RWPE2 (cell line): ENCODE results near the gene DNMT1.

ENCODE experiments used
- ATAC-seq: fragments of 200-7000 bp; cut with Tn5 transposase; 3 replicates; pipeline ENCODE4 v1.9.1; 2021; ENCODE audit warnings: low read depth
- DNase-seq: peaks from one replicate; pipeline ENCODE4 v3.0.0-alpha.2; 2020; ENCODE audit warnings: low spot score
- H3K27ac ChIP-seq: fragments of 450-650 bp; 2 replicates; pipeline ENCODE4 v1.5.1; 2017; ENCODE audit warnings: mild to moderate bottlenecking; ENCODE audit not compliant: poor library complexity, severe bottlenecking
- H3K27me3 ChIP-seq: fragments of 250-450 bp; sonication (Bioruptor Pico); 2 replicates; pipeline ENCODE4 v1.5.1; 2021; ENCODE audit warnings: mild to moderate bottlenecking, moderate library complexity; ENCODE audit not compliant: insufficient read depth, poor library complexity, severe bottlenecking
- H3K36me3 ChIP-seq: fragments of 250-450 bp; sonication (Bioruptor Pico); 2 replicates; pipeline ENCODE4 v1.5.1; 2020; ENCODE audit warnings: low read depth, mild to moderate bottlenecking, moderate library complexity
- H3K4me1 ChIP-seq: fragments of 250-450 bp; sonication (Bioruptor Pico); 2 replicates; pipeline ENCODE4 v1.5.1; 2021; ENCODE audit warnings: mild to moderate bottlenecking, moderate library complexity; ENCODE audit not compliant: insufficient read depth, poor library complexity, severe bottlenecking
- H3K4me3 ChIP-seq: fragments of 250-450 bp; sonication (Bioruptor Pico); 2 replicates; pipeline ENCODE4 v1.5.1; 2021; ENCODE audit warnings: mild to moderate bottlenecking, moderate library complexity; ENCODE audit not compliant: severe bottlenecking
- H3K9me3 ChIP-seq: fragments of 250-450 bp; sonication (Bioruptor Pico); 2 replicates; pipeline ENCODE4 v1.5.1; 2021; ENCODE audit warnings: mild to moderate bottlenecking, moderate library complexity; ENCODE audit not compliant: severe bottlenecking
- TF ChIP-seq, protein P1 (sequence below): fragments of 450-650 bp; IDR thresholded peaks from one replicate; pipeline ENCODE4 v1.5.1; 2017; ENCODE audit warnings: mild to moderate bottlenecking, moderate library complexity; ENCODE audit not compliant: poor library complexity, severe bottlenecking

The DNMT1 gene

DNA sequence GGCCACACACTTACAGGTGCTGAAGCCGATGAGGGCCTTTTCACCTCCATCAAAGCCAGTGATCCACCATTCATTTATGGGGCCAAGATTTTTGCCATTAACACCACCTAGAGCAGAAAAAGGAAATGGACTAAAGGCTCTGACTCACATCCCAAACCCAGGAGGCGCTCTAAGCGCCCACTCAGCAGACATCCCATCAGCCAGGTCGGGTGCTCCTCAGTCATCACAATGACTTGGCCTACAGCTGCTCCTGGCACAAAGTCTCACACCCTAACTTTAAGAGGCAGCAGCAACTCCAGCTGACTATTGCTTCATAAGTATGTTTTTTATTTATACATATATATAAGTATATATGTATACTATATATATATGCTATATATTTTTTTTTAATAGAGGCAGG, 38.9 kb downstream of the DNMT1 start:
- DNase-seq (no peak), ATAC-seq (no peak)
- H3K36me3 ChIP-seq: peaks cover 99% of the 10 kb centered on the region
- H3K27me3 ChIP-seq: no peaks in the 10 kb centered on the region
- TF ChIP-seq, protein P1, sequence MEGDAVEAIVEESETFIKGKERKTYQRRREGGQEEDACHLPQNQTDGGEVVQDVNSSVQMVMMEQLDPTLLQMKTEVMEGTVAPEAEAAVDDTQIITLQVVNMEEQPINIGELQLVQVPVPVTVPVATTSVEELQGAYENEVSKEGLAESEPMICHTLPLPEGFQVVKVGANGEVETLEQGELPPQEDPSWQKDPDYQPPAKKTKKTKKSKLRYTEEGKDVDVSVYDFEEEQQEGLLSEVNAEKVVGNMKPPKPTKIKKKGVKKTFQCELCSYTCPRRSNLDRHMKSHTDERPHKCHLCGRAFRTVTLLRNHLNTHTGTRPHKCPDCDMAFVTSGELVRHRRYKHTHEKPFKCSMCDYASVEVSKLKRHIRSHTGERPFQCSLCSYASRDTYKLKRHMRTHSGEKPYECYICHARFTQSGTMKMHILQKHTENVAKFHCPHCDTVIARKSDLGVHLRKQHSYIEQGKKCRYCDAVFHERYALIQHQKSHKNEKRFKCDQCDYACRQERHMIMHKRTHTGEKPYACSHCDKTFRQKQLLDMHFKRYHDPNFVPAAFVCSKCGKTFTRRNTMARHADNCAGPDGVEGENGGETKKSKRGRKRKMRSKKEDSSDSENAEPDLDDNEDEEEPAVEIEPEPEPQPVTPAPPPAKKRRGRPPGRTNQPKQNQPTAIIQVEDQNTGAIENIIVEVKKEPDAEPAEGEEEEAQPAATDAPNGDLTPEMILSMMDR: no peak
- no peaks in the 10 kb centered on the region for H3K4me1 ChIP-seq
- no peaks in the 10 kb centered on the region for H3K9me3 ChIP-seq
- H3K4me3 ChIP-seq: no peak overlapping the region
- no peak overlapping the region for H3K27ac ChIP-seq

DNA sequence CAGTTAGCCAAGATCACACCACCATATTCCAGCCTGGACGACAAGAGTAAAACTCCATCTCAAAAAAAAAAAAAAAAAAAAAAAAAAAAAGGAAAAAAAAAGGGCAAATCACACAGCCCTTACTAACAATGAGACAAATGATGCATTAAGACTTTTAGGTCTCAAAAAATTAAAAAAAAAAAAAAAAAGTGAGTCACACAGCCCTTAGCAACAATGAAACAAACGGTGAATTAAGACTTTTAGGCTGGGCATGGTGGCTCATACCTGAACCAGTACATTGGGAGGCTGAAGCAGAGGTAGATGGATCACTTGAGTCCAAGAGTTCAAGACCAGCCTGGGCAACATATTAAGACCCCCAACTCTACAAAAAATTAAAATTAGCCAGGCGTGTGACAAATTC, 42.7 kb downstream of the DNMT1 start:
- peaks cover 93% of the 10 kb centered on the region for H3K36me3 ChIP-seq
- ATAC-seq: no peak
- TF ChIP-seq, protein P1: no peak

DNA sequence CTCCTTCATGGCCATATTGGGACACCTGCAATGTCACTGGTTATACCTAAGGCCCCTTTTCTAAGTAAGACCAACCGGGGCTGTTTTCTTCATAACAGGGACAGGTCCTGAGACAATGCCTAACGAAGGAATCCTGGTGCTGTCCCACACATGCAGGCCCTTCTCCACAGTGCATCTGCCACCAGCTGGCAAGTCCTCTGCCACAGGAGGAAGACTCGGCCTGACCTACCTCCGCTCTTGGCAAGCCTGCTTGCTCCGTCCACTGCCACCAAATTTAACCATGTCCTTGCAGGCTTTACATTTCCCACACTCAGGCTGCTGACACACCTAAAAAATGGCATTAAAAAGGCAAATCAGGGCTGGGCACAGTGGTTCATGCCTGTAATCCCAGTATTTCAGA, 43.2 kb downstream of the DNMT1 start:
- Histone ChIP-seq H3K4me1 (no peaks in the 10 kb centered on the region), H3K9me3 (no peaks in the 10 kb centered on the region), H3K27ac (no peak overlapping the region), H3K4me3 (no peak overlapping the region), H3K27me3 (no peaks in the 10 kb centered on the region), H3K36me3 (peaks cover 93% of the 10 kb centered on the region)
- DNase-seq: no peak
- ATAC-seq: no peak
- TF ChIP-seq, protein P1: no peak

More for the DNA sequence above, 42.7 kb downstream of the DNMT1 start:
- H3K9me3 ChIP-seq: no peaks in the 10 kb centered on the region
- no peak overlapping the region for H3K4me3 ChIP-seq
- H3K4me1 ChIP-seq: no peaks in the 10 kb centered on the region
- H3K27ac ChIP-seq: no peak overlapping the region
- no peaks in the 10 kb centered on the region for H3K27me3 ChIP-seq
- no peak for DNase-seq

DNA sequence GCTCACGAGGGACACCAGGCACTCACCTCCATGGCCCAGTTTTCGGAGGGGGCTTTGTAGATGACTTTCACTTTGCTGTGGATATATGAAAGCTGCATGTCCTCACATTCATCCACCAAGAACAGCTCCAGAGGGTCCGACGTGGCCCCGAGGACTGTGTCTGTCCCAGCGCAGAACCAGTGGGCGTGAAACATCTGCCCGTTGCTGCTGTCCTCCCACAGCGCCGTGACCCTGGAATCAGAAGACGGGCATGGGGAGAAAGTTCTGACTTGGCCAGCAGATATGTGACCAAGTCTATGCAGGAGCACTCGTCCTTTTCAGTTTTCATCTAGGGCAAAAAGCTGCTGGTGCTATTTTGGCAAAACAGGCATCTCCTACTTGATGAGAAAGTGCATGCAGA, 45.3 kb downstream of the DNMT1 start:
- Histone ChIP-seq H3K4me1 (no peaks in the 10 kb centered on the region), H3K36me3 (peaks cover 93% of the 10 kb centered on the region), H3K9me3 (no peaks in the 10 kb centered on the region), H3K27me3 (no peaks in the 10 kb centered on the region), H3K4me3 (no peak overlapping the region), H3K27ac (no peak overlapping the region)
- TF ChIP-seq, protein P1: no peak
- DNase-seq (no peak), ATAC-seq (no peak)

DNA sequence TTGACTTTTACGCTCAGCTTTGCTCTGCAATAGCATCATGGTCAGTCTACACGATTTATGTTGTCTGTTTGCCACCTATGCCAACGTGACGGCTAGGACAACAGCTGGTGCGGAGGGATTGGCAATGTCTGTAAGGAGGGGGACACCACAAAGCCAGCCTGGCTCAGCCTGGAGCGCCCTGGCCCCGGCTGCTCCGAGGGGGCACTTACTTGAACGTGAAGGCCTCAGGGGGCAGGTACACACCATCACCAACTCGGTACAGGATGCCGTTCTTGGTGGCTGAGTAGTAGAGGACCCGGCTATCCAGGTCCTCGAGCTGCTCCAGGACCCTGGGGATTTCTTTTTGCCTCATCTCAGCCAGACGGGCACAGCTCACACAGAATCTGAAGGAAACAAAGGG, 48.6 kb downstream of the DNMT1 start:
- ATAC-seq: no peak
- peaks cover 94% of the 10 kb centered on the region for H3K36me3 ChIP-seq

More for the DNA sequence above, 48.6 kb downstream of the DNMT1 start:
- no peak overlapping the region for H3K27ac ChIP-seq
- H3K4me1 ChIP-seq: no peaks in the 10 kb centered on the region
- TF ChIP-seq, protein P1: no peak
- H3K4me3 ChIP-seq: no peak overlapping the region
- no peak for DNase-seq
- H3K27me3 ChIP-seq: no peaks in the 10 kb centered on the region
- no peaks in the 10 kb centered on the region for H3K9me3 ChIP-seq
